ENCODE results near the gene BGN. TPM values are rescaled to one million over a fixed set of nuclear protein-coding genes. Genes with fewer than 3 reads are reported as not detected.

The BGN gene
- total and polyA plus RNA-seq, 2 experiments from 2014 or later, result 0.87 to 1.8 TPM

GRCh38 chrX:153516073-153516472, 21.3 kb downstream of the BGN start:
- Mint-ChIP-seq H3K27ac (no peak overlapping the region), H3K36me3 (ENCODE audit: low read depth) (no peaks in the 10 kb centered on the region; the same call in 2 of the 3 replicates), H3K9me3 (no peaks in the 10 kb centered on the region), H3K27me3 (ENCODE audit: insufficient read depth, low read depth, poor library complexity) (peaks cover 34% of the 10 kb centered on the region), H3K4me1 (peaks cover 3% of the 10 kb centered on the region; the same call in 2 of the 3 replicates), H3K4me3 (peak overlapping the region; percentile 30; the same call in 1 of the 3 replicates)
- Histone ChIP-seq H3K4me1 (ENCODE audit: insufficient read depth) (no peaks in the 10 kb centered on the region), H3K9me2 (ENCODE audit: insufficient read depth) (no peaks in the 10 kb centered on the region), H3K4me3 (no peak overlapping the region), H3K36me3 (ENCODE audit: insufficient read depth) (no peaks in the 10 kb centered on the region), H3F3A (replicated peaks; ENCODE audit: low read depth) (no peaks in the 10 kb centered on the region), H3K4me2 (no peak overlapping the region), H2AFZ (no peak overlapping the region), H4K20me1 (replicated peaks; ENCODE audit: insufficient read depth) (no peaks in the 10 kb centered on the region), H3K27me3 (ENCODE audit: insufficient read depth) (peaks cover 30% of the 10 kb centered on the region), H3K27ac (ENCODE audit: low read depth) (no peak overlapping the region), H3K79me2 (replicated peaks; ENCODE audit: insufficient read depth) (no peaks in the 10 kb centered on the region)
- no peak for TF ChIP-seq JUNB (IDR thresholded peaks at IDR 0.05; ENCODE audit: unreplicated experiment)
- no peak for TF ChIP-seq REST (IDR thresholded peaks at IDR 0.05; ENCODE audit: unreplicated experiment)
- DNase-seq (ENCODE audit: low spot score), result no peak
- ATAC-seq, result no peak

- Histone ChIP-seq H3K27me3 (ENCODE audit: insufficient read depth) (peaks cover 30% of the 10 kb centered on the region), H3K36me3 (ENCODE audit: insufficient read depth) (no peaks in the 10 kb centered on the region), H3K9me2 (ENCODE audit: insufficient read depth) (no peaks in the 10 kb centered on the region), H3K4me2 (peak within 1 kb of the TSS; percentile 71), H2AFZ (no peak within 1 kb of the TSS; the same call in 1 of the 2 replicates), H3F3A (replicated peaks; ENCODE audit: low read depth) (no peaks in the 10 kb centered on the region), H3K4me1 (ENCODE audit: insufficient read depth) (no peaks in the 10 kb centered on the region), H3K4me3 (peak within 1 kb of the TSS; percentile 50; the same call in 1 of the 2 replicates), H3K27ac (ENCODE audit: low read depth) (no peak within 1 kb of the TSS), H3K79me2 (replicated peaks; ENCODE audit: insufficient read depth) (no peaks in the 10 kb centered on the region), H4K20me1 (replicated peaks; ENCODE audit: insufficient read depth) (no peaks in the 10 kb centered on the region)
- DNase-seq (ENCODE audit: low spot score) (peak; percentile 41), ATAC-seq (peak; percentile 14; the same call in 1 of the 3 replicates)
- H3K4me1 Mint-ChIP-seq, result peaks cover 3% of the 10 kb centered on the region; the same call in 2 of the 3 replicates
- H3K4me3 Mint-ChIP-seq, result peak within 1 kb of the TSS; percentile 75
- peaks cover 34% of the 10 kb centered on the region for H3K27me3 Mint-ChIP-seq (ENCODE audit: insufficient read depth, low read depth, poor library complexity)
- no peaks in the 10 kb centered on the region; the same call in 2 of the 3 replicates for H3K36me3 Mint-ChIP-seq (ENCODE audit: low read depth)
- no peak within 1 kb of the TSS for H3K27ac Mint-ChIP-seq
- H3K9me3 Mint-ChIP-seq, result no peaks in the 10 kb centered on the region
- TF ChIP-seq CREB1 (CRISPR knock-in tag; IDR thresholded peaks at IDR 0.05; ENCODE audit: low read depth), result no peak
- TF ChIP-seq JUNB (IDR thresholded peaks at IDR 0.05; ENCODE audit: unreplicated experiment), result no peak
- TF ChIP-seq EZH2phosphoT487 (IDR thresholded peaks at IDR 0.05; ENCODE audit: unreplicated experiment), result no peak
- TF ChIP-seq ETS1 (IDR thresholded peaks at IDR 0.05), result no peak
- TF ChIP-seq CTCF (conservative IDR thresholded peaks at IDR 0.05; ENCODE audit: low read depth in 2 of 2), result no peak
Observed at GRCh38 chrX:153517423-153517822, 22.6 kb downstream of the BGN start, which contains the start of gene ATP2B3. ATP2B3 (plus strand) TSS chrX:153517642; CDS start chrX:153536248, 18,606 bp downstream.

Data from GM23338 (cell line).